ENCODE data around the gene OR1F1. TPM values are rescaled to one million over a fixed set of nuclear protein-coding genes. Genes with fewer than 3 reads are reported as not detected.
A peak's percentile ranks its signal among the peaks of the same experiment; 100 is the strongest.

OR1F1 gene
- total RNA-seq, 1 experiment from 2014 or later: 0.47 TPM

DNA sequence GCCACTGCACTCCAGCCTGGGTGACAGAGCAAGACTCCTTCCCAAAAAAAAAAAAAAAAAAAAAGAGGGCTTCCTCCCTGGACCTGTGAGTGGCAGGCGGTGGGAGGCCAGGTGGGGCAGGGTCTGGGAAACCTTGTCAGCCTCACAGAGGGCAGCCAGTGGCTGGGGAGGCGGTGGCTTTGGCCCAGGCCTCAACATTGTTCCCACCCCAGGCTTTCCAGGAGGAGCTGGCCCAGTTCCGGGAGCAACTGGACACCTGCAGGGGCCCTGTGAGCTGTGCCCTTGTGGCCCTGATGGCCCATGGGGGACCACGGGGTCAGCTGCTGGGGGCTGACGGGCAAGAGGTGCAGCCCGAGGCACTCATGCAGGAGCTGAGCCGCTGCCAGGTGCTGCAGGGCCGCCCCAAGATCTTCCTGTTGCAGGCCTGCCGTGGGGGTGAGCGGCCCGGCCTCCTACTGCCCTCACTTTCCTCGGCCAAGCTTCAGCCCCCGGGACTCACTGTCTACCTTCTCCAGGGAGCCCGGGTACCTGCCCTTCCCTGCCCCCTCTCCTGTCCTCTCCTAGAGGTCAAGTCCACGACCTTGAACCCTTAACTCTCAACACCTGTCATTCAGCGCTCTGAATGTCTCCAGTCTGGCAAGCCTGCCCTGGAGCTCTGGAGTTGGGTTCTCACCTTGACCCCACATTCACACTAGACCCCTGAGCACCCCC lies 40.8 kb upstream of the OR1F1 start:
- no peak overlapping the region for H3K27ac ChIP-seq
- H3K36me3 ChIP-seq: no peaks in the 10 kb centered on the region
- H3K4me3 ChIP-seq: no peak overlapping the region
- DNase-seq: no peak
- H3K4me1 ChIP-seq: peaks cover 12% of the 10 kb centered on the region; the same call in 1 of the 2 replicates
- peaks cover 3% of the 10 kb centered on the region; the same call in 1 of the 2 replicates for H3K27me3 ChIP-seq
- H3K9me3 ChIP-seq (replicated peaks): no peaks in the 10 kb centered on the region

- Histone ChIP-seq H3K4me3 (no peak overlapping the region), H3K27ac (no peak overlapping the region), H3K36me3 (no peaks in the 10 kb centered on the region), H3K4me1 (peaks cover 12% of the 10 kb centered on the region; the same call in 1 of the 2 replicates), H3K9me3 (replicated peaks) (no peaks in the 10 kb centered on the region), H3K27me3 (peaks cover 3% of the 10 kb centered on the region; the same call in 1 of the 2 replicates)
- no peak for DNase-seq
Measured at GRCh38 chr16:3147757-3148104, 40.3 kb upstream of the OR1F1 start.

DNA sequence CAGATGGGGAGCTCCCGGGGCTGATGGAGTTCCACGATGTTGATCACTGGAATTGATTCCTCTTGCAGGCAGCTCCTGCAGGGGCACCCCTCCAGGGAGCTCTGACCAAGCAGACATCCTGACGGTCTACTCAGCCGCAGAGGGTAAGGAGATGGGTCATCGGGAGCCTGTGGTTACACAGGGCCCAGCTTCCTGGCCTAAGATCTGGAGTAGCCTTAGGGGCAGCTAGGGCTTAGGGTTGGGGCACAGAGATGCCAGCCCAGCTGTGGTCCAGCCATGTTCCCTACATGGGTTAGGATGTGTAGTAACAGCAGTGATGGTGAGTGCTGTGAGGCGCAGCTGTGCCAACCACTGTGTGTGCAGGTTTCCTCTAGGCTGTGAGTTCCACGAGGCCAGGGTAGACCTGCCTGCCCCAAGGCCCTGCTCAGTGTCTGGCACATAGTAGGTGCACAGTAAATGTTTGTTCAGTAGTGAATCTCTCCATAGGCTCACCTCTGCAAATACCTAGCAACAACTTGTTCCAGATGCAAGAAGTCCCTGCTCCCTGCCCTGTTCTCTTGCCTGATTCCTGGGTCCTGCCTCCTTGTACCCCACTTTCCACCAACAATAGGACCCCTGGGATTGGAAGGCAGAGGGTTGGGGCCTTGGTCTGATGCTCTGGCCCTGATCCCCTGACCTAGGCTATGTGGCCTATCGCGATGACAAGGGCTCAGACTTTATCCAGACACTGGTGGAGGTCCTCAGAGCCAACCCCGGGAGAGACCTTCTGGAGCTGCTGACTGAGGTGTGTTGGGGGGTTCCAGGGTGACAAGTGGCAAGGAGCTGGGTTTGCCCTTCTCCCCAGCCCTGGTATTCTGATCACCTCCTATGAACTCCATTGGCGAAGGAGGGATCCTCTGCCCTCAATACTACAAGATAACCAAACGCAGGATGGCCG lies 39.5 kb upstream of the OR1F1 start:
- Histone ChIP-seq H3K36me3 (no peaks in the 10 kb centered on the region), H3K4me1 (peaks cover 12% of the 10 kb centered on the region; the same call in 1 of the 2 replicates), H3K27ac (no peak overlapping the region), H3K27me3 (peaks cover 3% of the 10 kb centered on the region; the same call in 1 of the 2 replicates), H3K9me3 (replicated peaks) (no peaks in the 10 kb centered on the region), H3K4me3 (no peak overlapping the region)
- DNase-seq: no peak

- Histone ChIP-seq H3K9me3 (replicated peaks) (no peaks in the 10 kb centered on the region), H3K4me3 (peak overlapping the region; percentile 61), H3K4me1 (peaks cover 8% of the 10 kb centered on the region; the same call in 1 of the 2 replicates), H3K27me3 (peaks cover 3% of the 10 kb centered on the region; the same call in 1 of the 2 replicates), H3K27ac (no peak overlapping the region), H3K36me3 (no peaks in the 10 kb centered on the region)
- no peak for DNase-seq
Measured at GRCh38 chr16:3149193-3149530, 38.8 kb upstream of the OR1F1 start.

GRCh38 chr16:3149630-3150345 lies 38.2 kb upstream of the OR1F1 start:
- Histone ChIP-seq H3K27ac (peak overlapping the region; percentile 10; the same call in 1 of the 2 replicates), H3K36me3 (no peaks in the 10 kb centered on the region), H3K4me1 (peaks cover 2% of the 10 kb centered on the region; the same call in 1 of the 2 replicates), H3K9me3 (replicated peaks) (no peaks in the 10 kb centered on the region), H3K27me3 (peaks cover 3% of the 10 kb centered on the region; the same call in 1 of the 2 replicates), H3K4me3 (peak overlapping the region; percentile 61)
- peak; percentile 64 to 73 for DNase-seq

- no peaks in the 10 kb centered on the region for H3K4me1 ChIP-seq
- peak overlapping the region; percentile 61 for H3K4me3 ChIP-seq
- peaks cover 2% of the 10 kb centered on the region; the same call in 1 of the 2 replicates for H3K27me3 ChIP-seq
- H3K36me3 ChIP-seq: no peaks in the 10 kb centered on the region
- DNase-seq: peak; percentile 94 to 98
- H3K9me3 ChIP-seq (replicated peaks): no peaks in the 10 kb centered on the region
- H3K27ac ChIP-seq: peak overlapping the region; percentile 10; the same call in 1 of the 2 replicates
Measured at GRCh38 chr16:3150346-3151218, 37.4 kb upstream of the OR1F1 start.

DNA sequence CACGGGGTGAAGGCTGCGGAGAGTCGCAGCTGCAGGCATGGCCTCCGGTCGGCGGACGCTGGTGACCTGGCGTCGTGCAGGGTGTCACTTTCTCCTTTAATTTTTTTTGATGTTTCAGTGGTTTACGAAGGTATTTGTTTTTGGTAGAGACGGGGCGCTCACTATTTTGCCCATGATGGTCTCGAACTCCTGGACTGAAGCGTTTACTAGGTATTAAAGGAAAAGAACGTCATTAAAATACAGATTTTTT lies 36.1 kb upstream of the OR1F1 start:
- Histone ChIP-seq H3K4me3 (peak overlapping the region; percentile 52), H3K4me1 (no peaks in the 10 kb centered on the region), H3K9me3 (replicated peaks) (no peaks in the 10 kb centered on the region), H3K27me3 (no peaks in the 10 kb centered on the region; the same call in 1 of the 2 replicates), H3K36me3 (no peaks in the 10 kb centered on the region), H3K27ac (no peak overlapping the region)
- no peak for DNase-seq

- DNase-seq: peak; percentile 90 to 96
- Histone ChIP-seq H3K4me1 (no peaks in the 10 kb centered on the region), H3K4me3 (peak overlapping the region; percentile 52), H3K27ac (no peak overlapping the region), H3K27me3 (no peaks in the 10 kb centered on the region; the same call in 1 of the 2 replicates), H3K9me3 (replicated peaks) (no peaks in the 10 kb centered on the region), H3K36me3 (no peaks in the 10 kb centered on the region)
Measured at GRCh38 chr16:3152277-3152990, 35.6 kb upstream of the OR1F1 start.

- H3K27me3 ChIP-seq: no peaks in the 10 kb centered on the region; the same call in 1 of the 2 replicates
- H3K4me1 ChIP-seq: no peaks in the 10 kb centered on the region
- DNase-seq: no peak
- no peak overlapping the region for H3K27ac ChIP-seq
- peak overlapping the region; percentile 52; the same call in 1 of the 2 replicates for H3K4me3 ChIP-seq
- no peaks in the 10 kb centered on the region for H3K36me3 ChIP-seq
- no peaks in the 10 kb centered on the region for H3K9me3 ChIP-seq (replicated peaks)
Measured at GRCh38 chr16:3152991-3153368, 35.0 kb upstream of the OR1F1 start.

DNA sequence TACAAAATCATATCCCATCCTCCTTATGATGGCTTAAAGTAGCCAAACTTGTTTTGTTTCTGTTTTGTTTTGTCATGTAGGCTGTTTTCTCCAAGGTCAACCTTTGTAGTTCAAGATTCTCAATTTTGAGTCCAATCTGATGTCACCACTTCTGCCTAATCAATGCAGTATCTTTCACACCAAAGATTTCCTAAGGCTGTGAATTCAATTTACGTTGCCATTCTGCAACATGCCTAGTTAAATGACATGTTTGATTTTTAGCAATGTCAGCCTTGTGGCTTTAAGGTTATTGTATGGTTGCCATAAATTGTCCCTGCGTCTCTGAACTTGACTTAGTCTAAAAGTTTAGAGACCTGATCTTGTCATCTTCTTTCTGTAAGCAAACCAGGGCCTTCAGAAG lies 32.8 kb upstream of the OR1F1 start:
- Histone ChIP-seq H3K4me1 (no peaks in the 10 kb centered on the region), H3K9me3 (replicated peaks) (no peaks in the 10 kb centered on the region), H3K4me3 (no peak overlapping the region), H3K36me3 (no peaks in the 10 kb centered on the region), H3K27ac (no peak overlapping the region), H3K27me3 (no peaks in the 10 kb centered on the region)
- DNase-seq: no peak

DNA sequence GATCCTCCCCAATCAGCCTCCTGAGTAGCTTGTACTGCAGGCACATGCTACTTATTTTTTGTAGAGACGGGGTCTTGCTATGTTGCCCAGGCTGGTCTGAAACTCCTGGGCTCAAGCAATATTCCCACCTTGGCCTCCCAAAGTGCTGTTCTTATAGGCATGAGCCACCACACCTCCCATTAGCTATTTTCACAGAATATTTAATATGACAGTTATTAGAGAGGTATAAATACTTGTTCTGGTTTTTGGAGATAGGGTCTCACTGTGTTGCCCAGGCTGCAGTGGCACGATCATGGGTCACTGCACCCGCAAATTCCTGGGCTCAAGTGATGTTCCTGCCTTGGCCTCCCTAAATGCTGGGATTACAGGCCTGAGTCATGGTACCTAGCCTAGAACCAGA lies 32.0 kb upstream of the OR1F1 start:
- Histone ChIP-seq H3K27ac (no peak overlapping the region), H3K36me3 (no peaks in the 10 kb centered on the region), H3K27me3 (no peaks in the 10 kb centered on the region), H3K9me3 (replicated peaks) (no peaks in the 10 kb centered on the region), H3K4me3 (no peak overlapping the region), H3K4me1 (no peaks in the 10 kb centered on the region)
- no peak for DNase-seq

GRCh38 chr16:3157229-3158025 lies 30.6 kb upstream of the OR1F1 start:
- Histone ChIP-seq H3K36me3 (no peaks in the 10 kb centered on the region), H3K4me1 (no peaks in the 10 kb centered on the region), H3K27ac (no peak overlapping the region), H3K4me3 (peak overlapping the region; percentile 73), H3K27me3 (no peaks in the 10 kb centered on the region), H3K9me3 (replicated peaks) (no peaks in the 10 kb centered on the region)
- DNase-seq: peak; percentile 84 to 90

DNA sequence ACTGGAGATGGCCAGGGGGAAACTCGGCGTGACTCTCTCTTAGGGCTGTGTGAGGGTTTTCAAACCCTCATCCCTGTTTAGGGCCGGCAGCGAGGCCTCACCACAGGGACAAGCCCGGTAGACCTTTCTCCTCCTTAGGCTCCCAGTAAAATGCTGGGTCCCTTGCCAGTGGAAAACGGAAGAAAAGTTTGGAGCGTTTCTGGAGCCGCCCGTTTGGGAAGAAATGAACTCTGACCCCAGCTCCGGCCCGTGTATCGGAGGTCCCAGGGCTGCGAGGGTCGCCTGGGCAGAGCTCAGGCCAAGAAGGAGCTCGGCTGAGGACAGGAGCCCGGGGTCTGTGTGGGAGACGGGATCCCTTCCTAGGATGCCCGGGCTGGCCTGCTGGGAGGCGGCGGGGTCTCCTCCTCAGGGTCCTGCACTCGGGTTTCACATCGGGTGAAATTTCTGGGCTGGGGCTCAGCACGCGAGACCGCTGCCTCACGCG lies 29.9 kb upstream of the OR1F1 start:
- H3K4me3 ChIP-seq: peak overlapping the region; percentile 73
- H3K9me3 ChIP-seq (replicated peaks): no peaks in the 10 kb centered on the region
- no peak overlapping the region for H3K27ac ChIP-seq
- no peaks in the 10 kb centered on the region for H3K4me1 ChIP-seq
- H3K27me3 ChIP-seq: no peaks in the 10 kb centered on the region
- peak; percentile 28 to 49 for DNase-seq
- H3K36me3 ChIP-seq: no peaks in the 10 kb centered on the region
